H9 (cell line): ENCODE measurements around the gene LPP. TPM values are rescaled to one million over a fixed set of nuclear protein-coding genes. Genes with fewer than 3 reads are reported as not detected.

Experiments used
- DNase-seq: peaks from one replicate; pipeline ENCODE4 v3.0.0-alpha.2; 2017
- H2AFZ ChIP-seq: one replicate; pipeline ENCODE4 v1.6.1; 2013; ENCODE audit warnings: mild to moderate bottlenecking, low read length, control low read depth, moderate library complexity
- H2AK5ac ChIP-seq: 2 replicates; pipeline ENCODE4 v1.6.1; 2013; ENCODE audit warnings: low read length, control low read depth, mixed read lengths; ENCODE audit not compliant: insufficient read length
- H2BK120ac ChIP-seq: one replicate; pipeline ENCODE4 v1.6.1; 2013; ENCODE audit warnings: low read depth, mild to moderate bottlenecking, low read length, control low read depth, inconsistent platforms; ENCODE audit not compliant: poor library complexity, severe bottlenecking
- H2BK12ac ChIP-seq: 2 replicates; pipeline ENCODE4 v1.6.1; 2013; ENCODE audit warnings: low read length, control low read depth, mixed read lengths, low read depth; ENCODE audit not compliant: insufficient read length
- H2BK15ac ChIP-seq: 2 replicates; pipeline ENCODE4 v1.6.1; 2013; ENCODE audit warnings: low read depth, low read length, control low read depth
- H2BK20ac ChIP-seq: one replicate; pipeline ENCODE4 v1.6.1; 2013; ENCODE audit warnings: low read depth, mild to moderate bottlenecking, low read length, control low read depth, inconsistent platforms; ENCODE audit not compliant: poor library complexity, severe bottlenecking
- H2BK5ac ChIP-seq: 2 replicates; pipeline ENCODE4 v1.6.1; 2013; ENCODE audit warnings: low read length, control low read depth, mixed read lengths; ENCODE audit not compliant: insufficient read length
- H3K14ac ChIP-seq: 2 replicates; pipeline ENCODE4 v1.6.1; 2013; ENCODE audit warnings: low read length, control low read depth; ENCODE audit not compliant: insufficient read depth
- H3K18ac ChIP-seq: 2 replicates; pipeline ENCODE4 v1.6.1; 2013; ENCODE audit warnings: low read depth, mild to moderate bottlenecking, mixed read lengths, low read length, control low read depth; ENCODE audit not compliant: insufficient read length
- H3K23ac ChIP-seq: 2 replicates; pipeline ENCODE4 v1.6.1; 2013; ENCODE audit warnings: low read length, control low read depth, mixed read lengths, low read depth; ENCODE audit not compliant: insufficient read length
- H3K23me2 ChIP-seq: 2 replicates; pipeline ENCODE4 v1.6.1; 2013; ENCODE audit warnings: low read depth, mild to moderate bottlenecking, mixed read lengths, low read length, control low read depth; ENCODE audit not compliant: insufficient read length, poor library complexity, severe bottlenecking
- H3K27ac ChIP-seq: 2 replicates; pipeline ENCODE4 v1.5.1; 2013; ENCODE audit warnings: low read length, control low read depth, mixed read lengths, low read depth; ENCODE audit not compliant: insufficient read length
- H3K27me3 ChIP-seq: 2 replicates; pipeline ENCODE4 v1.6.1; 2013; ENCODE audit warnings: low read length, control low read depth, inconsistent platforms; ENCODE audit not compliant: insufficient read depth
- H3K4ac ChIP-seq: 2 replicates; pipeline ENCODE4 v1.6.1; 2013; ENCODE audit warnings: low read depth, mild to moderate bottlenecking, control low read depth, inconsistent platforms, low read length, moderate library complexity
- H3K4me1 ChIP-seq: 2 replicates; pipeline ENCODE4 v1.6.1; 2013; ENCODE audit warnings: low read length, control low read depth, inconsistent platforms; ENCODE audit not compliant: insufficient read depth
- H3K4me2 ChIP-seq: 2 replicates; pipeline ENCODE4 v1.6.1; 2013; ENCODE audit warnings: low read length, control low read depth, mixed read lengths; ENCODE audit not compliant: insufficient read length, insufficient read depth
- H3K56ac ChIP-seq: 2 replicates; pipeline ENCODE4 v1.6.1; 2013; ENCODE audit warnings: low read depth, mild to moderate bottlenecking, mixed read lengths, low read length, control low read depth; ENCODE audit not compliant: insufficient read length
- H3K79me1 ChIP-seq: 2 replicates; pipeline ENCODE4 v1.6.1; 2013; ENCODE audit warnings: low read depth, mild to moderate bottlenecking, moderate library complexity, low read length, control low read depth, inconsistent platforms; ENCODE audit not compliant: insufficient read depth, poor library complexity, severe bottlenecking
- H3K79me2 ChIP-seq: 2 replicates; pipeline ENCODE4 v1.6.1; 2013; ENCODE audit warnings: low read length, control low read depth, inconsistent platforms; ENCODE audit not compliant: insufficient read depth
- H3K9ac ChIP-seq: 2 replicates; pipeline ENCODE4 v1.6.1; 2013; ENCODE audit warnings: low read length, control low read depth, mixed read lengths; ENCODE audit not compliant: insufficient read length; ENCODE audit errors: extremely low read depth
- H3K9me3 ChIP-seq: one replicate; pipeline ENCODE4 v1.6.1; 2013; ENCODE audit warnings: low read depth, low read length, inconsistent platforms; ENCODE audit not compliant: control insufficient read depth
- H3T11ph ChIP-seq: one replicate; pipeline ENCODE4 v1.6.1; 2013; ENCODE audit warnings: mild to moderate bottlenecking, low read length, control low read depth, inconsistent platforms
- H4K20me1 ChIP-seq: one replicate; pipeline ENCODE4 v1.6.1; 2013; ENCODE audit not compliant: control insufficient read depth, insufficient read length, insufficient read depth
- H4K5ac ChIP-seq: 2 replicates; pipeline ENCODE4 v1.6.1; 2013; ENCODE audit warnings: low read depth, mild to moderate bottlenecking, mixed read lengths, low read length, control low read depth; ENCODE audit not compliant: insufficient read length
- H4K8ac ChIP-seq: replicated peaks from 2 replicates; pipeline ENCODE4 v1.6.1; 2013; ENCODE audit warnings: low read length, control low read depth, mixed read lengths, low read depth; ENCODE audit not compliant: insufficient read length
- H4K91ac ChIP-seq: 2 replicates; pipeline ENCODE4 v1.6.1; 2013; ENCODE audit warnings: low read depth, mild to moderate bottlenecking, moderate library complexity, mixed read lengths, low read length, control low read depth; ENCODE audit not compliant: insufficient read length
- H3K27ac Mint-ChIP-seq, 3 experiments: 2 replicates in 2 of 3; 3 replicates in 1 of 3; pipeline ENCODE4 v1.8.0; 2020 to 2021; ENCODE audit warnings: mixed read lengths in 3 of 3, mild to moderate bottlenecking in 1 of 3, moderate library complexity in 1 of 3
- H3K27me3 Mint-ChIP-seq: 2 replicates; pipeline ENCODE4 v1.8.0; 2021; ENCODE audit warnings: low read depth, mild to moderate bottlenecking, moderate library complexity, mixed read lengths
- H3K36me3 Mint-ChIP-seq, 3 experiments: 2 replicates in 2 of 3; 3 replicates in 1 of 3; pipeline ENCODE4 v1.8.0; 2020 to 2021; ENCODE audit warnings: low read depth in 3 of 3, mixed read lengths in 3 of 3; ENCODE audit not compliant: insufficient read depth in 1 of 3
- H3K4me1 Mint-ChIP-seq, 2 experiments: 2 replicates each; pipeline ENCODE4 v1.8.0; 2020; ENCODE audit warnings: mixed read lengths in 2 of 2
- H3K4me3 Mint-ChIP-seq, 2 experiments: 2 replicates in 1 of 2; 3 replicates in 1 of 2; pipeline ENCODE4 v1.8.0; 2020 to 2021; ENCODE audit warnings: mild to moderate bottlenecking in 2 of 2, mixed read lengths in 2 of 2, moderate library complexity in 1 of 2
- H3K9me3 Mint-ChIP-seq, 2 experiments: 2 replicates in 1 of 2; 3 replicates in 1 of 2; pipeline ENCODE4 v1.8.0; 2020; ENCODE audit warnings: mild to moderate bottlenecking in 2 of 2, mixed read lengths in 2 of 2, moderate library complexity in 1 of 2
- WGBS: extraction: QIAGEN DNeasy Blood & Tissue Kit; methylation state at CpG from one replicate; pipeline ENCODE4 v1.1.7; 2013; ENCODE audit warnings: missing lambda C conversion rate, low lambda C conversion rate, mixed read lengths; ENCODE audit not compliant: insufficient read length; ENCODE audit errors: extremely low coverage; 5-methylcytosine and 5-hydroxymethylcytosine counted together
- total RNA-seq: library from RNA; stranded (reverse); gene quantifications from 2 replicates; pipeline ENCODE4 v1.2.1, GENCODE V29; 2021
- TF ChIP-seq, protein P1 (sequence below): fragments of 200-600 bp; sonication (generic); conservative IDR thresholded peaks from 3 replicates; pipeline ENCODE4 v1.8.0; 2021; ENCODE audit warnings: antibody characterized with exemption, mild to moderate bottlenecking

The LPP gene
- total RNA-seq, 1 experiment from 2014 or later: 64.6 TPM

DNA sequence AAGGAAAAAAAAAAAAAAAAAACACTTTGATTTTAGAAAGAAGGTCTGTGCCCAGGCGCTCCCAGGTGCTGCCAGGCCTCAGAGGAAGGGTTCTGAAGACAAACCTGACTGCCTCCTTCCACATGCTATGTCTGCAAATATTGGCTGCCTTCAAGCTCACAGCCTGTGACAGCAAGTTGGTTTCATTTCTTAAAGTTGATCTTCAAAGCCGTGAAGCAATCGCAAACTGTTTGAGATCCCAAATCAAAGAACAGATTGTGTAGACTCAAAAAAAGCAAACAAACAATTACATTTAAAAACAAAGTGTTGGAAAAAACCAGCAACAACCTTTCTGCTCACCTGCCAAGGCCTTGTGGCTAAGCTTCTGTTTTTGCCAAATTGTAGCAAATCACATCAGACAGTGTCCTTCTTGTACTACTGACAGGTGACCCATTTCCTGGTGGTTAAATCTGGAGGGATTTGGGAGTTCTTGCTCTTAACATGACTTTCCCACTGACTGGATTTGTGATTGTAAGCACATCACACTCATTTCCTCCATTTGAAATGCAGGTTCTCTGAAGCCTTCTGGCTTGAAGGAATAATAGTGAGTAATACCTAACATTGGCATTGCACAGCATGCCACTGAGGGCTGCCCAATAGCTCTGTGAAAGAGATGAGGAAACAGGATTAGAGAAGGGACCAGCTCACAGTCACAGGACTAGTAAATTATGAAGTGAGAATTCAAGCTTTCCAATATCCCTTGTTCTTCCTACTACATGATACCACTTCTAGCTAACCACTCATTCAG, 502.4 kb downstream of the LPP start:
- H3K4ac ChIP-seq: no peak overlapping the region
- no peak overlapping the region for H3K18ac ChIP-seq
- H2BK5ac ChIP-seq: no peak overlapping the region
- TF ChIP-seq, protein P1, sequence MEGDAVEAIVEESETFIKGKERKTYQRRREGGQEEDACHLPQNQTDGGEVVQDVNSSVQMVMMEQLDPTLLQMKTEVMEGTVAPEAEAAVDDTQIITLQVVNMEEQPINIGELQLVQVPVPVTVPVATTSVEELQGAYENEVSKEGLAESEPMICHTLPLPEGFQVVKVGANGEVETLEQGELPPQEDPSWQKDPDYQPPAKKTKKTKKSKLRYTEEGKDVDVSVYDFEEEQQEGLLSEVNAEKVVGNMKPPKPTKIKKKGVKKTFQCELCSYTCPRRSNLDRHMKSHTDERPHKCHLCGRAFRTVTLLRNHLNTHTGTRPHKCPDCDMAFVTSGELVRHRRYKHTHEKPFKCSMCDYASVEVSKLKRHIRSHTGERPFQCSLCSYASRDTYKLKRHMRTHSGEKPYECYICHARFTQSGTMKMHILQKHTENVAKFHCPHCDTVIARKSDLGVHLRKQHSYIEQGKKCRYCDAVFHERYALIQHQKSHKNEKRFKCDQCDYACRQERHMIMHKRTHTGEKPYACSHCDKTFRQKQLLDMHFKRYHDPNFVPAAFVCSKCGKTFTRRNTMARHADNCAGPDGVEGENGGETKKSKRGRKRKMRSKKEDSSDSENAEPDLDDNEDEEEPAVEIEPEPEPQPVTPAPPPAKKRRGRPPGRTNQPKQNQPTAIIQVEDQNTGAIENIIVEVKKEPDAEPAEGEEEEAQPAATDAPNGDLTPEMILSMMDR: no peak
- no peak overlapping the region for H3K14ac ChIP-seq
- H3K9me3 ChIP-seq: no peaks in the 10 kb centered on the region
- H3K27me3 ChIP-seq: no peaks in the 10 kb centered on the region
- no peak for DNase-seq
- H2AFZ ChIP-seq: no peak overlapping the region
- no peak overlapping the region for H3K4me3 Mint-ChIP-seq
- H3K27me3 Mint-ChIP-seq: no peaks in the 10 kb centered on the region
- H3K27ac ChIP-seq: no peak overlapping the region
- H3T11ph ChIP-seq: no peak overlapping the region
- no peak overlapping the region for H3K4me2 ChIP-seq
- H2BK20ac ChIP-seq: no peak overlapping the region
- no peak overlapping the region for H4K8ac ChIP-seq
- no peak overlapping the region for H3K27ac Mint-ChIP-seq
- H3K36me3 Mint-ChIP-seq: no peaks in the 10 kb centered on the region
- no peaks in the 10 kb centered on the region for H3K79me1 ChIP-seq
- H3K9ac ChIP-seq: no peak overlapping the region
- H3K79me2 ChIP-seq: no peaks in the 10 kb centered on the region
- H2BK12ac ChIP-seq: no peak overlapping the region
- H3K23ac ChIP-seq: no peak overlapping the region
- H3K9me3 Mint-ChIP-seq: no peaks in the 10 kb centered on the region
- H2AK5ac ChIP-seq: no peak overlapping the region
- H3K56ac ChIP-seq: no peak overlapping the region
- H4K5ac ChIP-seq: no peak overlapping the region
- no peak overlapping the region for H2BK120ac ChIP-seq
- H4K91ac ChIP-seq: no peak overlapping the region
- no peak overlapping the region for H2BK15ac ChIP-seq
- no peaks in the 10 kb centered on the region for H3K4me1 ChIP-seq
- WGBS: no CpG with 5 or more reads among the region's 3 CpGs
- H4K20me1 ChIP-seq: no peaks in the 10 kb centered on the region
- H3K4me1 Mint-ChIP-seq: peaks cover 0 to 9% of the 10 kb centered on the region in 2 experiments; a peak in 2 of 4 replicates
- no peaks in the 10 kb centered on the region for H3K23me2 ChIP-seq
